ENCODE results near the gene PPP1R8. TPM values are rescaled to one million over a fixed set of nuclear protein-coding genes. Genes with fewer than 3 reads are reported as not detected.
"Not testable (repeated sequence)": the region's sequence is repeated elsewhere in the genome, so short reads cannot be mapped to it uniquely, and the experiment has no call there.

The PPP1R8 gene
- total RNA-seq, 1 experiment from 2014 or later: 41.2 TPM

DNA sequence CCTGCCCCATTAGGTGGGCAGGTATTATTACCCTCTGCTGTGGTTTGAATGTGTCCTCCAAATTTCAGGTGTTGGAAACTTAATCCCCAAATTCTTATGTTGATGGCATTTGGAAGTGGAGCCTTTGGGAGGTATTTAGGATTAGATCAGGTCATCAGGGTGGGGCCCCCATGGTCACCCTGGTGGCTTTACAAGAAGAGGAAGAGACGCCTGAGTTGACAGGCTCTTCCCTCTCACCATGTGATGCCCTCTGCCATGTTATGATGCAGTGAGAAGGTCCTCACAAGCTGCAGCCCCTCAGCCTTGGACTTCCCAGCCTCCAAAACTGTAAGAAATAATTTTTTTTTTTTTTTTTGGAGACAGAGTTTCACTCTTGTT lies 32.9 kb downstream of the PPP1R8 start:
- DNase-seq (ENCODE audit: low read depth, low spot score): no peak
- in situ Hi-C loops (cut with HindIII; ENCODE audit: low pct_unique_long_range_greater_than_20kb, low sequenced_read_pairs): no loop called here

DNA sequence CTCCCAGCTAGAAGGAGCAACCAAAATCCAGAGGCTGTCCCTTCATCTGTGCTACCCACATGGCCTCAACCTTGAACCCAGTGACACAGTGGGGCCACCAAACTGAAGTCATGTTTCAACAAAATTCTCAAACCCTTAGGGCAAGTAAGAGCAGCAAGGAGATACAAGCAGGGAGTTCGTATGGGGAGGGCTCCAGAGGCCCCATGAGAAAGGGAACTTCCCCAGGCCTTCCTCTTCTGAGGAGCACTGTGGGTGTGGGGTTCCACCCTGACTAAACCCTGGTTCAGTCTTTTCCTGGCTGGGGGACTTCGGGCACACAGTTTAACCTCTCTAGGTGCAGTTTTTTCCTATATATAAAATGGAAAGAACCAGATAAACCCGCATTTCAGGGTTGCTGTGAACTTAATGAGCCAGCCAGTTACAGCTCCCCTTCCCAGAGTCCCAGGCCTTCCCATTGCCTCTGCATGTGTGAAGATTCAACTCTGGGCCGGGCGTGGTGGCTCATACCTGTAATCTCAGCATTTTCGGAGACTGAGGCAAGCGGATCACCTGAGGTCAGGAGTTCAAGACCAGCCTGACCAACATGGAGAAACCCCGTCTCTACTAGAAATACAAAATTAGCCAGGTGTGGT lies 33.8 kb downstream of the PPP1R8 start:
- in situ Hi-C loops (cut with HindIII; ENCODE audit: low pct_unique_long_range_greater_than_20kb, low sequenced_read_pairs): no loop called here
- no peak for DNase-seq (ENCODE audit: low read depth, low spot score)

DNA sequence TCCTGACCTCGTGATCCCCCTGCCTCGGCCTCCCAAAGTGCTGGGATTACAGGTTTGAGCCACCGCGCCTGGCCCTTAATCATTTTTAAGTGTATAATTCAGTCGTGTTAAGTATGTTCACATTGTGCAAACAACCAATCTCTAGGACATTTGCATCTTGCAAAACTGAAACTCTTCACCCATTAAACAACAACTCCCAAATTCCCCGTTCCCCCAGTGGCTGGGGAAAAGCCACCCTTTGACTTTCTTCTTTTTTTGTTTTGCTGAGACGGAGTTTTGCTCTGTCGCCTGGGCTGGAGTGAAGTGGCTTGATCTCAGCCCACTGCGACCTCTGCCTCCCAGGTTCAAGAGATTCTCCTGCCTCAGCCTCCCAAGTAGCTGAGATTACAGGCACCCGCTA lies 35.2 kb downstream of the PPP1R8 start:
- in situ Hi-C loops (cut with HindIII; ENCODE audit: low pct_unique_long_range_greater_than_20kb, low sequenced_read_pairs): no loop called here
- no peak for DNase-seq (ENCODE audit: low read depth, low spot score)

DNA sequence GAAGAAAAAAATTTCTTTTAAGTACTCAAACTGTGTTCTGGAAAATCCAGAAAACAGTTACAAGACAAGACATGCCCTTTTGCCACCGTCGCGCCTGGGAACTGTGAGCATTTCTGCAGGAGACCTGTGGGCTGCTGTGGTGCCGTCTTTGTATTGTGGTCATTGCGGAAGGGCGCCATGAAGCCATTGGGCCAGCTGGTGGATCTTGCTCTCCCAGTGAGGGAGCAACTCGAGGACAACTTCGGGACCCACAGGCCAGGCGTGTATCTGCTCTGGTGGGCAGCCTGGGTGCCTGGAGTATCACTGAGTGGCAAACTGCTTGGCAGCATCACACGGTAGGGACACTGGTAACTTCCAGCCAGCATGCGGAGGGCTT lies 38.0 kb downstream of the PPP1R8 start:
- DNase-seq (ENCODE audit: low read depth, low spot score): no peak
- in situ Hi-C loops (cut with HindIII; ENCODE audit: low pct_unique_long_range_greater_than_20kb, low sequenced_read_pairs): no loop called here

DNA sequence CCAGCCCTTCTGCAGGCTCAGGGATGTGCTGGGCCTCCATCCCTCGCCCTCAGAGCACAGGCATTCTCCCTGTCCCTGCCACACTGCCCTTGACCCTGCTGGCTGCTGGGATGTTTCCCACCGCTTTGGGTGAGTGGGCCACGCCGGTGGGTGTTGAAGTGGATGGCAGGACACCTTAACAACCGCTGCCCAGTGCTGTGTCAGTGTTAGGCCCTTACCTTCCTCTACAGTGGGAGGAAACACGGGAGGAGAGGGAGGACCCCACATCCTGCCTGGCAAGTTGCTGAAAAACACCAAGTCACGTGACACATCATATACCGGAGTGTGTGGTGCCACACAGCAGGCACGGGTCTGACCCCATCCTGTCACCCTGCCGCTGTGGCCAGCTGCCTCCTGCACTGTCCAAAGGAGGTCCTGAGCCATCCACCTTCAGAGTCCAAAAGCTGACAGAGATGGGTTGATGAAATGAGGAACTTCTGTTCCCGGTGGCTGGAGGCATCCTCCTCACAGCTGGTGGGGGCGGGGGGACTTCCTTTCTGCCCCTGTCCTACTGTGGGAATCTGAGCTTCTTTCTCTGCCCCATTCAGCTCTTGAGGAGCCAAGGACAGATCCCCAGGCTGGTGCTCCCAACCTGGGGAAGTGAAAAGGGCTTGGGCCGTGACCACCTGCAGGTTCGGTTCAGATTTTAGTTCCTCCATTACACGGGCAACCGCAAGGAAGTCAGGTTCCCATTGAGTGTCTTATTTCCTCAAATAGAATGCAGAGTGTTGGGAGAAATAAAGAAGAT lies 38.5 kb downstream of the PPP1R8 start:
- in situ Hi-C loops (cut with HindIII; ENCODE audit: low pct_unique_long_range_greater_than_20kb, low sequenced_read_pairs): no loop called here
- DNase-seq (ENCODE audit: low read depth, low spot score): no peak

DNA sequence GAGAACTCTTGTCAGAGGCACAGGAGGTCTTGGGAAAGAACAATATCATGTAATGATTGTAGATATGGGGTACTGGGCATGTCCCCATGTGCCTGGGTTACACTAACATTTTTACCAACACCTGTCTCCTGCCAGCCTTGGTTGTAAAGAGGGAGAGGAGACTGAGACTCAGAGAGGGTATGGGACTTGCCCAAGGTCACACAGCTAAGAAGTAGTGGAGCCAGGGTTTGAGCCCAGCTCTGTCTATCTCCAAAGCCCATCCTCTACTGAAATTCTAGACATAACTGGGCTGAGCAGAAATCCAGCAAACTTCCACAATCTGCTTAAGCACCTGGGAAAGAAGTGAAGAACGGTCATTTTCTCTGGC lies 39.1 kb downstream of the PPP1R8 start:
- in situ Hi-C loops (cut with HindIII; ENCODE audit: low pct_unique_long_range_greater_than_20kb, low sequenced_read_pairs): no loop called here
- DNase-seq (ENCODE audit: low read depth, low spot score): no peak

DNA sequence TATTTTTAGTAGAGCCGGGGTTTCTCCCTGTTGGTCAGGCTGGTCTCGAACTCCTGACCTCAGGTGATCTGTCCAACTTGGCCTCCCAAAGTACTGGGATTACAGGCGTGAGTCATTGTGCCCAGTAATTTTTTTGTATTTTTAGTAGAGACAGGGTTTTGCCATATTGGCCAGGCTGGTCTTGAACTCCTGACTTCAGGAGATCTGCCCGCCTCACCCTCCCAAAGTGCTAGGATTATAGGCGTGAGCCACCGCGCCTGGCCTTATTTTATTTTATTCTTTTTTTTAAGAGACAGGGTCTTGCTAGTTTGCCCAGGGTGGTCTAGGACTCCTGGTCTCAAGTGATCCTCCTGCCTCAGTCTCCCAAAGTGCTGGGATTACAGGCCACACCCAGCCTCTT lies 40.5 kb downstream of the PPP1R8 start:
- in situ Hi-C loops (cut with HindIII; ENCODE audit: low pct_unique_long_range_greater_than_20kb, low sequenced_read_pairs); DNase-seq (ENCODE audit: low read depth, low spot score): not testable (repeated sequence)

DNA sequence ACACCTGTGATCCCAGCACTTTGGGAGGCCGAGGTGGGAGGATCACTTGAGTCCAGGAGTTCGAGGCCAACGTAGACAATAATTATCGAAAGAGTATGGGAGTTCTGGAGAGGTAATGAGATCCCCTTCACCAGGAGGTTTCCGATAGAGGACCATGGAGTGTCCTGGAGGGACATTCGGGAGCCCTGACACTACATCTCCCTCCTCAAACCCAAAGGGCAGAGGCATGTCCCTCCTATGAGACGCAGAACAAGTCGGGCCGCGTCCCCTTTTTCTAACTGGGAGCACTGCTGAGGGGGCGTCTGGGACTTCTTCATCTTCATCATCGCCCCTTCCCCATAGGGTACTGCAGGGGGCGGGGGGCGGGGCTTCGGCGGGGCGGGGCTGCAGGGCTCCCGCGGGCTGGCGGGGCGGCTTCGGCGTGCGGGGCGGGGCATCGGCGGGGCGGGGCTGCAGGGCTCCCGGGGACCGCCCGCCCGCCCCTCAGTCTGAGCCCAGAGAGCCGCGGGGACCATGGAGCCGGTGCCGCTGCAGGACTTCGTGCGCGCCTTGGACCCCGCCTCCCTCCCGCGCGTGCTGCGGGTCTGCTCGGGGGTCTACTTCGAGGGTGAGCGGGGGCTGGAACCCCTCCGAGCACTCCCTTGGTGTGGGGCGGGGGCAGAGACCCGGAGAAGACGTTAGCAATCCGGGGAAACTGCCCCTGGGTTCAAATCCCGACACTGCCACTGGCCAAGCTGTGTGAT lies 41.6 kb downstream of the PPP1R8 start, which contains the start of gene THEMIS2:
Gene THEMIS2 (plus strand): TSS at position 486 of the 743 bp plus-strand sequence. CDS start 28 bp downstream, at position 514.
- in situ Hi-C loops (cut with HindIII; ENCODE audit: low pct_unique_long_range_greater_than_20kb, low sequenced_read_pairs): no loop called here
- DNase-seq (ENCODE audit: low read depth, low spot score): peak; percentile 59

DNA sequence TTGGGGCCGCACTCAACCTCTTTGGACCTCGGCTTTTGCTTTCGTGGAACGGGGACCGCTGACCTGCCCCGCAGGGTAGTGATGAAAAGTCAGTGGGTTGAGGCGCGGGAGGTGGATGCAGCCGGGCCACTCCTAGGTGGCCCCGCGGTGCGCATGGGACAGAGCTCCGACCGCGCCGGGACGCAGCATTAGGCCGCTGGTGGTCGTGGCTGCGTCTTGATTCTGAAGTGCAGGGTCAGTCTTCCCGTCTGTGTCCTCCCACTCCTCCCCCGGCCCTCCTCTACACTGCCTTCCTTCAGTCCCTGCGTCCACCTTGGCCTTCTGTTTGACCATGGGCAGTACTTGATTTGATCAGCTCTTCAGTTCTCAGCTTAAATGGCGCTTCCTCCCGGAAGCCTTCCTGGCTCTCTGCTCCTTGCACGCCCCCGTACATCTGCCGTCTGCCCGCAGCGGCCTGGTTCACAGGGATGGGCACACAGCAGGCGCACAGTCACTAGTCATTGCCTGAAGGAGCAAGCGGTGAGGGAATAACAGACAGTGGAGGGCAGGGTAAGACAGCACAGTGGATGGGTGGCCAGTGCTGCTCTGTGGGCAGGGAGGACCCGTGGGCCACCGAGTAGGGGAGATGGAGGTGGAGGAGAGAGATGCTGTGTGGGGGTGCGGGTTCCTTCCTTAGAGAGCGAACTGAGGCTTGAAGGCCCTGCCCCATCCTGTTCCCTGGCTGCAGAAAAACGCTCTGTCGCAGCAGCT lies 42.4 kb downstream of the PPP1R8 start:
- peak; percentile 38 for DNase-seq (ENCODE audit: low read depth, low spot score)
- in situ Hi-C loops (cut with HindIII; ENCODE audit: low pct_unique_long_range_greater_than_20kb, low sequenced_read_pairs): no loop called here

DNA sequence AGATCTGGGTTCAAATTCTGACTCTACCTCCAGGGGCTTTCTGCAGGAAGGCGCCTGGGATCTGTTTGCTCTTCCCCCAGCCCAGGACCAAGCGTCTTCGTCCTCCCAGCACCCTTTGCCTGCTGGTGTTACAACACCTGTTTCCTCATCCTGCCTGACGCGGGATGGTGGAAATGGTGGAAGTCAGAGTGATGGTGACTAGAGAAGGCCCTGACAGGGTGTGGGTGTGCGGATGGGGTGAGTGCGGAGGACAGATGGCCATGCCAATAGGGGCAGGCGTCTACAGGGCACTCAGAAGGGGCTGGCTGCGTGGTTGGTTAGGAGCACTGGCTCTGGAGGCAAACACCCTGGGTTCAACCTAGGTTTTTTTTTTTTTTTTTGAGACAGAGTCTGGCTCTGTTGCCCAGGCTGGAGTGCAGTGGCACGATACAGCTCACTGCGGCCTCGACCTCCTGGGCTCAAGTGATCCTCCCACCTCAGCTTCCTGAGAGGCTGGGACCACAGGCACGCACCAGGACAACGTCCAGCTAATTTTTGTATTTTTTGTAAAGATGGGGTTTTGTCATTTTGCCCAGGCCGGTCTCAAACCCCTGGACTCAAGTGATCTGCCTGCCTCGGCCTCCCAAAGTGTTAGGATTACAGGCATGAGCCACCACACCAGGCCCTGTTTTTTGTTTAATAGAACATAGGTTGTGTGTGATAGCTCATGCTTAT lies 43.2 kb downstream of the PPP1R8 start:
- DNase-seq (ENCODE audit: low read depth, low spot score): no peak
- in situ Hi-C loops (cut with HindIII; ENCODE audit: low pct_unique_long_range_greater_than_20kb, low sequenced_read_pairs): no loop called here

DNA sequence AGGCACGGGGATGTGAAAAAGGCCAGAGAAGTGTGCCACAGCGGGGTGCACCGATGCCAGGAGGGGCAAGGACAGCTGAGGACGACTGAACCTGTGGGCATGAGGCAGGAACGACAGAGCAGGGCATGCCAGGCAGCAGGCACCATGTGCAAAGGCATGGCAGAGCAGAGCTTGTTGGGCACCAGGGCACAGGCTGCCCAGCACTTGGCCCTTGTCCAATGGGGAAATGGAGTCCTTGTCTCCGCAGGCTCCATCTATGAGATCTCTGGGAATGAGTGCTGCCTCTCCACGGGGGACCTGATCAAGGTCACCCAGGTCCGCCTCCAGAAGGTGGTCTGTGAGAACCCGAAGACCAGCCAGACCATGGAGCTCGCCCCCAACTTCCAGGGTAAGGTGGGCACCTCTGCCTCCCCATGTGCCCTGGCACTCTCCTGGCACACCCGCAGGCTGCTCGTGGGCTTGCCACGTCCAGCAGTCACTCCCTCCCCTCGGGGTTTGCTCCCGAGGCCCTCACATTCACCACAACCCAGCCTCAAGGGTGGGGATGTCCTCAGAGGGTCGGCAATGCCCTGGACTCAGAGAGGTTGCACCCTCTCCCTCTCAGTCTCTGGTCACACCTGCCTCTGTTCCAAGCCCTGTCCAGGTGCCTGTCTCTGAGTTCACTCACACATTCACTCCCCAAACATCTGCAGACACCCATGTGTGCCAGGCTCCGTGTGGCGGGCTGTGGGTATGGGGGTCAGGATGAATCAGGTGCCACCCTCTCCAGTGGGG lies 45.9 kb downstream of the PPP1R8 start:
- no peak for DNase-seq (ENCODE audit: low read depth, low spot score)
- in situ Hi-C loops (cut with HindIII; ENCODE audit: low pct_unique_long_range_greater_than_20kb, low sequenced_read_pairs): no loop called here

DNA sequence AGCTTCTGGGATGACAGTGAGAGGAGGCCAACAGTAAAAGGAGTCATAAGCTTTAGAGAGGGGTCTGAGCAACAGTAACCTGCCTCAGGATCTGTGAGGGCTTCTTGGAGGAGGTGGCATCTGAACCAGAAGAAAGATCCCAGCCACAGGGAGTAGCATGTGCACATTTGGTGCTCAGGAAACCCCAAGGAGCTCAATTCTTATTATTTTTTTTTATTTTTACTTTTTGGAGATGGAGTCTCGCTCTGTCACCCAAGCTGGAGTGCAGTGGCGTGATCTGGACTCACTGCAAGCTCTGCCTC lies 46.5 kb downstream of the PPP1R8 start:
- in situ Hi-C loops (cut with HindIII; ENCODE audit: low pct_unique_long_range_greater_than_20kb, low sequenced_read_pairs): no loop called here
- DNase-seq (ENCODE audit: low read depth, low spot score): no peak

DNA sequence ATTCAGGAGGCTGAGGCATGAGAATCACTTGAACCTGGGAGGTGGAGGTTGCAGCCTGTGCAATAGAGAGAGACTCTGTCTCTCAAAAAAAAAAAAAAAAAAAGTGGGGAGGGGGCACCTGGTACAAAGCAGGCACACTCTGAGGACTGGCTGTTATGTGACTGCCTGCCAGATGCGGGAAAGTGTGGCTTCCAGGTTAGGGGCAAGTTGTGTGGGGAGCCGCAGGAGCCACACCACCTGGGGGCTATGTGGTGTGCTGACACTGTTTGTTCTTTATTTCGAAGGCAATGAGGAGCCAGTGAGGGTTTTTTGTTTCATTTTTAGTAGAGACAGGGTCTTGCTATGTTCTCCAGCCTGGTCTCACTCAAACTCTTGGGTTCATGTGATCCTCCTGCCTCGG lies 47.5 kb downstream of the PPP1R8 start:
- in situ Hi-C loops (cut with HindIII; ENCODE audit: low pct_unique_long_range_greater_than_20kb, low sequenced_read_pairs): no loop called here
- no peak for DNase-seq (ENCODE audit: low read depth, low spot score)

DNA sequence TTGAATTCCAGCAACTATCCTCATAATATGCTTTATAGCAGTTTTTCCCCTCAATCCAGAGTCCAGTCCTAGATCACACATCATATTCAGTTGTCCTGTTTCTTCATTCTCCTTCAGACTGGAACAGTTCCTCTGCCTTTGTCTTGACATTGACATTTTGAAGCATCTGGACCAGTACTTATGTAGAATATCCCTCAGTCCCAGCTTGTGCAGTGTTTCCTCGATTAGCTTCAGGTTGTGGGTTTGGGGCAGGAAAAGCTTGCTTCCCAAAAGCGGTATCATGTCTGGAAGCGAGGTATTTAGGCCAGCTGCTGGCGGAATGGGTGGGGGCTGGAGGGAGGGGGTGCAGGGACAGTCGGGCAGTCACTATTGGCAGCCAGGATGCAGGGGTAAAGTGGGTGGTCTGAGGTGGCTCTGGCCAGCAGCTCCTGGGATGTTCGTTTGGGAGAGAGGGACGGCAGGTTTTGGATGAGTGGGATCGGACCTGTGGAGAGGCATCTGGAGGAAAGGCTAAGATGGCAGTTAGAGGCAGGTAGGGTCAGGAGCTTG lies 48.3 kb downstream of the PPP1R8 start:
- in situ Hi-C loops (cut with HindIII; ENCODE audit: low pct_unique_long_range_greater_than_20kb, low sequenced_read_pairs): no loop called here
- no peak for DNase-seq (ENCODE audit: low read depth, low spot score)

DNA sequence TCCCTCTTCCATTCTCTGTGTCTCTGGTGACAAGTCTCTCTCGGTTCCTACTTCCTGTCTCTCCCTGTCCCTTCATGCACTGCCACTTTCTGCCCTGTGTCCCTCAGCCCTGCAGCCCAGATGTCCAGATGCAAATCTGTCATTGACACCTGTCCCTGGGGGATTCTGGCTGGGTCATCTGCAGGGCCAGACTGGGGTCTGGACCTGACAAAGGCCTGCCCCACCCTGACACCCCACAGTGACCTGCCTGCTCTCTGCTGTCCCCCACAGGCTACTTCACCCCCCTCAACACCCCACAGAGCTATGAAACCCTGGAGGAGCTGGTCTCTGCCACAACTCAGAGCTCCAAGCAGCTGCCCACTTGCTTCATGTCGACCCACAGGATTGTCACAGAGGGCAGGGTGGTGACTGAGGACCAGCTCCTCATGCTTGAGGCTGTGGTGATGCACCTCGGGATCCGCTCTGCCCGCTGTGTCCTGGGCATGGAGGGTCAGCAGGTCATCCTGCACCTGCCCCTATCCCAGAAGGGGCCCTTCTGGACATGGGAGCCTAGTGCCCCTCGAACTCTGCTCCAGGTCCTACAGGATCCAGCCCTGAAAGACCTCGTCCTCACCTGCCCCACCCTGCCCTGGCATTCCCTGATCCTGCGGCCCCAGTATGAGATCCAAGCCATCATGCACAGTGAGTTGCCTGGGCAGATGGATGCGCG lies 48.9 kb downstream of the PPP1R8 start:
- no peak for DNase-seq (ENCODE audit: low read depth, low spot score)
- in situ Hi-C loops (cut with HindIII; ENCODE audit: low pct_unique_long_range_greater_than_20kb, low sequenced_read_pairs): no loop called here

DNA sequence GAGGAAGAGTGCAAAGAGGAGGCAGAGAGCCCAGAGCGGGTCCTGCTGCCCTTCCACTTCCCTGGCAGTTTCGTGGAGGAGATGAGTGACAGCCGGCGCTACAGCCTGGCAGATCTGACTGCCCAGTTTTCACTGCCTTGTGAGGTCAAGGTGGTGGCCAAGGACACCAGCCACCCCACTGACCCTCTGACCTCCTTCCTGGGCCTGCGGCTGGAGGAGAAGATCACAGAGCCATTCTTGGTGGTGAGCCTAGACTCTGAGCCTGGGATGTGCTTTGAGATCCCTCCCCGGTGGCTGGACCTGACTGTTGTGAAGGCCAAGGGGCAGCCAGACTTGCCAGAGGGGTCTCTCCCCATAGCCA lies 51.9 kb downstream of the PPP1R8 start:
- in situ Hi-C loops (cut with HindIII; ENCODE audit: low pct_unique_long_range_greater_than_20kb, low sequenced_read_pairs): no loop called here
- no peak for DNase-seq (ENCODE audit: low read depth, low spot score)

All from SK-MEL-5 (cell line).